Neuronal stem cell (in vitro differentiated cells): Measurements from ENCODE around the gene B4GALT5.

ENCODE experiments used
- DNase-seq: peaks from one replicate; pipeline ENCODE4 v3.0.0-alpha.2; 2013; ENCODE audit warnings: low spot score
- H2AFZ ChIP-seq: one replicate; pipeline ENCODE4 v1.6.1; 2013; ENCODE audit warnings: mild to moderate bottlenecking, low read length, inconsistent platforms
- H2AK5ac ChIP-seq: 2 replicates; pipeline ENCODE4 v1.6.1; 2013; ENCODE audit warnings: low read depth, mild to moderate bottlenecking, inconsistent platforms, low read length, moderate library complexity, mixed read lengths
- H2BK120ac ChIP-seq: 2 replicates; pipeline ENCODE4 v1.6.1; 2013; ENCODE audit warnings: low read depth, mild to moderate bottlenecking, inconsistent platforms, low read length, moderate library complexity, mixed read lengths
- H2BK12ac ChIP-seq: one replicate; pipeline ENCODE4 v1.6.1; 2013; ENCODE audit warnings: low read length, inconsistent platforms
- H2BK15ac ChIP-seq: 2 replicates; pipeline ENCODE4 v1.6.1; 2013; ENCODE audit warnings: mild to moderate bottlenecking, low read length, inconsistent platforms, mixed read lengths
- H2BK5ac ChIP-seq: one replicate; pipeline ENCODE4 v1.6.1; 2013; ENCODE audit warnings: inconsistent platforms, mild to moderate bottlenecking, low read length, moderate library complexity
- H3K14ac ChIP-seq: one replicate; pipeline ENCODE4 v1.6.1; 2013; ENCODE audit warnings: low read length, inconsistent platforms
- H3K18ac ChIP-seq: 2 replicates; pipeline ENCODE4 v1.6.1; 2013; ENCODE audit warnings: low read length, inconsistent platforms
- H3K23ac ChIP-seq: 2 replicates; pipeline ENCODE4 v1.6.1; 2013; ENCODE audit warnings: low read depth, mild to moderate bottlenecking, mixed read lengths, low read length, inconsistent platforms; ENCODE audit not compliant: poor library complexity
- H3K27ac ChIP-seq: replicated peaks from 3 replicates; pipeline ENCODE4 v1.5.1; 2013; ENCODE audit warnings: low read length, inconsistent platforms
- H3K27me3 ChIP-seq, 3 experiments: 2 replicates each; pipeline ENCODE4 v1.6.1; 2013; ENCODE audit warnings: low read length in 3 of 3, mild to moderate bottlenecking in 2 of 3, inconsistent platforms in 1 of 3, low read depth in 1 of 3, mixed read lengths in 1 of 3, moderate library complexity in 1 of 3; ENCODE audit not compliant: control insufficient read depth in 3 of 3, insufficient read depth in 3 of 3
- H3K36me3 ChIP-seq, 2 donors: replicated peaks in 1 of 2; 2 replicates each; pipeline ENCODE4 v1.6.1; 2013; ENCODE audit warnings: low read length in 2 of 2; ENCODE audit not compliant: control insufficient read depth in 2 of 2, insufficient read depth in 2 of 2
- H3K4ac ChIP-seq: 2 replicates; pipeline ENCODE4 v1.6.1; 2013; ENCODE audit warnings: inconsistent platforms, mild to moderate bottlenecking, low read length, moderate library complexity
- H3K4me1 ChIP-seq, 2 donors: 1 replicate in 1 of 2; 2 replicates in 1 of 2; pipeline ENCODE4 v1.6.1; 2013; ENCODE audit warnings: low read length in 2 of 2, low read depth in 1 of 2; ENCODE audit not compliant: control insufficient read depth in 2 of 2, insufficient read depth in 1 of 2
- H3K4me2 ChIP-seq: one replicate; pipeline ENCODE4 v1.6.1; 2013; ENCODE audit warnings: mild to moderate bottlenecking, low read length, inconsistent platforms; ENCODE audit not compliant: insufficient read depth, poor library complexity, severe bottlenecking
- H3K4me3 ChIP-seq, 2 donors: 2 replicates each; pipeline ENCODE4 v1.5.1; 2013; ENCODE audit warnings: low read length in 2 of 2, mild to moderate bottlenecking in 2 of 2, inconsistent platforms in 1 of 2, moderate library complexity in 1 of 2
- H3K79me1 ChIP-seq: one replicate; pipeline ENCODE4 v1.6.1; 2013; ENCODE audit warnings: low read depth, mild to moderate bottlenecking, inconsistent platforms, low read length, moderate library complexity
- H3K9ac ChIP-seq: one replicate; pipeline ENCODE4 v1.6.1; 2013; ENCODE audit warnings: mild to moderate bottlenecking, low read depth, low read length, inconsistent platforms; ENCODE audit not compliant: poor library complexity
- H3K9me3 ChIP-seq, 2 donors: replicated peaks in 1 of 2; 2 replicates each; pipeline versions ENCODE3 to v1.6.1; 2013; ENCODE audit warnings: low read length in 2 of 2, mild to moderate bottlenecking in 2 of 2, inconsistent platforms in 1 of 2, low read depth in 1 of 2, mixed read lengths in 1 of 2, moderate library complexity in 1 of 2; ENCODE audit not compliant: control insufficient read depth in 2 of 2, insufficient read depth in 1 of 2
- H4K8ac ChIP-seq: one replicate; pipeline ENCODE4 v1.6.1; 2013; ENCODE audit warnings: low read depth, mild to moderate bottlenecking, inconsistent platforms, low read length, moderate library complexity
- H4K91ac ChIP-seq: one replicate; pipeline ENCODE4 v1.6.1; 2013; ENCODE audit warnings: low read length, low read depth, mild to moderate bottlenecking, inconsistent platforms; ENCODE audit not compliant: poor library complexity
- WGBS, 2 donors: extraction: QIAGEN DNeasy Blood & Tissue Kit; methylation state at CpG; one replicate each; pipeline ENCODE4 v1.1.7; 2013; ENCODE audit warnings: missing lambda C conversion rate in 2 of 2, mixed read lengths in 1 of 2; ENCODE audit not compliant: insufficient read length in 2 of 2, insufficient replicate concordance in 1 of 2; ENCODE audit errors: extremely low coverage in 2 of 2; 5-methylcytosine and 5-hydroxymethylcytosine counted together

B4GALT5 gene

DNA sequence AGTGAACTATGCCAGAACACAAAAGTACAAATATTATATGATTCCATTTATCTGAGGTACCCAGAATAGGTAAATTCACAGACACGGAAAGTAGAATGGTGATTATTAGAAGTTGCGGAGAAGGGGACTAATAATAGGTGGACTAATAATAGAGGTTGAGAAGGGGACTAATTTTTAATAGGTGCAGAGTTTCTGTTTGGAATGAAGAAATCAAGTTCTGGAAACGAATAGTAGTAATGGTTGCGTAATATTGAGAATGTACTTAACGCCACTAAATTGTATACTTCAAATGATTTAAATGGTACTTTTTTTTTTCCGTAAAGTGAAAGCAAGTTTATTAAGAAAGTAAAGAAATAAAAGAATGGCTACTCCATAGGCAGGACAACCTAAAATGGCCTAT lies 33.2 kb downstream of the B4GALT5 start:
- no peak overlapping the region for H3K4me3 ChIP-seq
- no peak overlapping the region for H3K9ac ChIP-seq
- no peak overlapping the region for H2BK5ac ChIP-seq
- no peak overlapping the region for H2BK120ac ChIP-seq
- H2AK5ac ChIP-seq = no peak overlapping the region
- H2BK12ac ChIP-seq = no peak overlapping the region
- WGBS, 2 donors = no CpG with 5 or more reads among the region's 6 CpGs
- H3K4me2 ChIP-seq = no peak overlapping the region
- H3K36me3 ChIP-seq = peaks cover 0 to 13% of the 10 kb centered on the region in 2 donors
- H2BK15ac ChIP-seq = no peak overlapping the region
- no peak overlapping the region for H2AFZ ChIP-seq
- H3K27ac ChIP-seq = no peak overlapping the region
- peaks cover 18% of the 10 kb centered on the region in 2 donors for H3K4me1 ChIP-seq
- H3K23ac ChIP-seq = no peak overlapping the region
- H3K14ac ChIP-seq = no peak overlapping the region
- H3K18ac ChIP-seq = no peak overlapping the region
- no peak for DNase-seq
- no peak overlapping the region for H4K91ac ChIP-seq
- no peak overlapping the region for H4K8ac ChIP-seq
- no peaks in the 10 kb centered on the region for H3K27me3 ChIP-seq
- H3K4ac ChIP-seq = no peak overlapping the region
- no peaks in the 10 kb centered on the region for H3K9me3 ChIP-seq
- H3K79me1 ChIP-seq = peaks cover 2% of the 10 kb centered on the region

DNA sequence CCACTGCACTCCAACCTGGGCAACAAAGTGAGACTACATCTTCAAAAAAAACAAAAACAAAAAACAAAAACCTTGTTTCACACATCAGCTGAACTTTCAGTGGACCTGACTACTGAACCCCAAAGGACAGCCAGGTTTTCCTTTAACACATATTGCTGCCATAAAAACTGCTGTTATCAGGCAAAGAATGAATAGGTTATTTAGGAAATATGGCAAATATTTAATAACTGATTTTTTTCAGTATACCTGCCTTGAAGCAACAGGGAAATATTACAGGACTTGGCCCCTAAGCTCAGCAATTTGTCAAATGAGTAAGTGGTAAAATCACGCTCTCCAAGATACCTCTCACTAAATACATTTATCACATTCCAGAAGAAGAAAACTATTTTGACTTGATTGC lies 34.0 kb downstream of the B4GALT5 start:
- H2BK5ac ChIP-seq = no peak overlapping the region
- H3K4me2 ChIP-seq = no peak overlapping the region
- no CpG with 5 or more reads among the region's 1 CpG for WGBS, 2 donors
- no peaks in the 10 kb centered on the region for H3K9me3 ChIP-seq
- H2AFZ ChIP-seq = no peak overlapping the region
- H3K36me3 ChIP-seq = peaks cover 0 to 13% of the 10 kb centered on the region in 2 donors
- no peak overlapping the region for H2AK5ac ChIP-seq
- H3K18ac ChIP-seq = no peak overlapping the region
- no peak overlapping the region for H4K8ac ChIP-seq
- DNase-seq = no peak
- no peak overlapping the region for H3K23ac ChIP-seq
- H3K4ac ChIP-seq = no peak overlapping the region
- H3K4me3 ChIP-seq = no peak overlapping the region
- no peak overlapping the region for H3K9ac ChIP-seq
- H2BK12ac ChIP-seq = no peak overlapping the region
- peaks cover 2% of the 10 kb centered on the region for H3K79me1 ChIP-seq
- peaks cover 17 to 19% of the 10 kb centered on the region in 2 donors for H3K4me1 ChIP-seq
- H2BK120ac ChIP-seq = no peak overlapping the region
- no peak overlapping the region for H4K91ac ChIP-seq
- H2BK15ac ChIP-seq = no peak overlapping the region
- no peak overlapping the region for H3K27ac ChIP-seq
- no peaks in the 10 kb centered on the region for H3K27me3 ChIP-seq
- H3K14ac ChIP-seq = no peak overlapping the region

DNA sequence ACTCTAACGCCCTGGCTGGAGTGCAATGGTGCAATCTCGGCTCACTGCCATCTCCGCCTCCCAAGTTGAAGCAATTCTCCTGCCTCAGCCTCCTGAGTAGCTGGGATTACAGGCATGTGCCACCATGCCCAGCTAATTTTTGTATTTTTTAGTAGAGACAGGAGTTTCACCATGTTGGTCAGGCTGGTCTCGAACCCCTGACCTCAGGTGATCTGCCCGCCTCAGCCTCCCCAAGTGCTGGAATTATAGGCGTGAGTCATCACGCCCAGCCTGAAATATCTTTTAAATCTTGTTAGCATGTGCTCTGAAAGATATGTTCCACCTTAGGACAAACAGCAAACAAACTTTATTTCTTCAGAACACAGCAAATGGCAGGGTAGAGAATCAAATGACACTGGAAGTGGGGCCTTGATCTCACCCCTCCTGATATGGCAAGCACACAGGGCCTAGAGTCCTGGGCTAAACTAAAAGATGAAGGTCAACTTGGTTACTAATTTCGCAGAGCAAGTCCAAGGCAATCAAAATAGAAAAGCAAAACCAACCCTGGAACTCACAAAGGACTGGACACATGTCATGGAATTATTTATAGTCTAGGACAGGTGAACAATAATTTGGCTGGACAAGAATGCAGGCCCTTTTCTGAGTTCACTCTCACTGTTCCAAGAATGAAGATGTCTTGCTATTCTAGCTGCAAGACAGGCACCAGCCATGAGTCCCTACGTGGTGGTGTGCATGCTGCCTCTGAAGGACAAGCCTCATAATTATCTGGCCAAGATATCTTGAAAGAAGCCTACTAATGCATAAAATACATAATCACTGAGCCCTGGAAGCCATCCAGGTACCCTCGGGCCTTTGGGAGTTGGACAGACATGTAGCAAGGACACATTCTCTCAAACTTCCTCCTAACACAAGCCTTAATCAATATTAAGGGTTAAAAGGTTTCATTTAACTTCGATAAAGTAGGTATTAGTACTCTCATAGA lies 35.6 kb downstream of the B4GALT5 start:
- Histone ChIP-seq H3K9me3 (no peaks in the 10 kb centered on the region), H2AK5ac (no peak overlapping the region), H3K9ac (no peak overlapping the region), H3K36me3 (peaks cover 0 to 13% of the 10 kb centered on the region in 2 donors), H3K27me3 (no peaks in the 10 kb centered on the region), H3K4me3 (no peak overlapping the region), H3K4me1 (peaks cover 14 to 19% of the 10 kb centered on the region in 2 donors), H3K23ac (no peak overlapping the region), H3K4ac (no peak overlapping the region), H2BK15ac (no peak overlapping the region), H4K8ac (no peak overlapping the region), H3K18ac (no peak overlapping the region), H4K91ac (no peak overlapping the region), H2BK120ac (no peak overlapping the region), H3K27ac (no peak overlapping the region), H2BK5ac (no peak overlapping the region), H3K4me2 (no peak overlapping the region), H3K79me1 (peaks cover 2% of the 10 kb centered on the region), H2AFZ (no peak overlapping the region), H3K14ac (no peak overlapping the region), H2BK12ac (no peak overlapping the region)
- no CpG with 5 or more reads among the region's 11 CpGs for WGBS, 2 donors
- no peak for DNase-seq

DNA sequence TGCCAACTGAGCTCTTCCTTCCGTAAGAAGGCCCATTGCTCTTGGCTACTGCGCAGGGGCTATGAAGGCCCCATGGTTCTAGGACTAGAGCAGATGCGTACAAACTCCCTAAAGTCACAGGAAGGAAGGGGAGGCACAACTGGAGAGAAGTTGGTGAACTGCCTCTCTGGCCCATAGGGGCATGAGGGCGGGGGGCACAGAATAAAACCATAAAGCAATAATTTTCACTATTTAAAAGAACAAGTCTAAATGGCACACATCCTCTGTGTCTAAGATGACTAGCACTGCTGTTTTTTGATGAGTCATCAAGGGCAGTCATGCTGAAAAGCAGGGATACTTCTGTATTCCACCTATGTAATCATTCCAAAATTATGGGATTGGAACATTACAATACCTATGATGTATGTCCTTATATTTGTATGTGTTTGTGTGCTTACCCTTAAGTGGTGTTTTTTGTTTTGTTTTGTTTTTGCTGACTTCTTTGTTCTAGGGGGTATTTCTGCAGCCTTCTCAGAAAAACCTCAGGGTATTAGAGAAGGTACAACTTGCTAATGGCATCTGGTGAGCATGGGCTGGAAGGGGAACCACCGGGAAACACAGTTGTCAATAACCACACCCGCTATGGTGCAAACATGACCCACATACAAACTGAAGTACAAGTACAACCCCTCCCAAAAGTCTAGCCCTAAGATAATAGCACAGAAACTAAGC lies 36.9 kb downstream of the B4GALT5 start:
- no peak overlapping the region for H2AFZ ChIP-seq
- H4K91ac ChIP-seq = no peak overlapping the region
- no peak overlapping the region for H2BK12ac ChIP-seq
- H3K4me1 ChIP-seq = peaks cover 14 to 19% of the 10 kb centered on the region in 2 donors
- no peak overlapping the region for H3K27ac ChIP-seq
- H3K27me3 ChIP-seq = no peaks in the 10 kb centered on the region
- no peak overlapping the region for H2BK5ac ChIP-seq
- H3K23ac ChIP-seq = peak overlapping the region; percentile 83
- peaks cover 0 to 5% of the 10 kb centered on the region in 2 donors for H3K36me3 ChIP-seq
- H2AK5ac ChIP-seq = no peak overlapping the region
- no peak overlapping the region for H3K4me2 ChIP-seq
- H2BK120ac ChIP-seq = no peak overlapping the region
- DNase-seq = no peak
- H3K4ac ChIP-seq = no peak overlapping the region
- H4K8ac ChIP-seq = no peak overlapping the region
- no peaks in the 10 kb centered on the region for H3K9me3 ChIP-seq
- peak overlapping the region; percentile 19 for H3K18ac ChIP-seq
- H3K9ac ChIP-seq = no peak overlapping the region
- H3K14ac ChIP-seq = no peak overlapping the region
- no peaks in the 10 kb centered on the region for H3K79me1 ChIP-seq
- no CpG with 5 or more reads among the region's 6 CpGs for WGBS, 2 donors
- no peak overlapping the region for H3K4me3 ChIP-seq
- no peak overlapping the region for H2BK15ac ChIP-seq
